Measurements from ENCODE around the gene PHKA2.
A peak's percentile ranks its signal among the peaks of the same experiment; 100 is the strongest.
"Not testable (repeated sequence)": the region's sequence is repeated elsewhere in the genome, so short reads cannot be mapped to it uniquely, and the experiment has no call there.

PHKA2 gene

GRCh38 chrX:18983666-18984380 is at the start of gene PHKA2:
TSS of gene PHKA2 (minus strand) at chrX:18984114. CDS start at chrX:18983932, 182 bp downstream.
- peak within 1 kb of the TSS; percentile 68 for H3K4me3 ChIP-seq (ENCODE audit: control insufficient read depth, low read depth, low read length)
- no peak for DNase-seq (ENCODE audit: low read depth)
- TF ChIP-seq CTCF (IDR thresholded peaks at IDR 0.05; ENCODE audit: control insufficient read depth, insufficient read depth, low read depth, low read length, missing control alignments): no peak

GRCh38 chrX:19030805-19031204 is 46.9 kb upstream of the PHKA2 start:
- DNase-seq (ENCODE audit: low read depth): no peak
- no peak for TF ChIP-seq CTCF (IDR thresholded peaks at IDR 0.05; ENCODE audit: control insufficient read depth, insufficient read depth, low read depth, low read length, missing control alignments)
- H3K4me3 ChIP-seq (ENCODE audit: control insufficient read depth, low read depth, low read length): no peak overlapping the region

DNA sequence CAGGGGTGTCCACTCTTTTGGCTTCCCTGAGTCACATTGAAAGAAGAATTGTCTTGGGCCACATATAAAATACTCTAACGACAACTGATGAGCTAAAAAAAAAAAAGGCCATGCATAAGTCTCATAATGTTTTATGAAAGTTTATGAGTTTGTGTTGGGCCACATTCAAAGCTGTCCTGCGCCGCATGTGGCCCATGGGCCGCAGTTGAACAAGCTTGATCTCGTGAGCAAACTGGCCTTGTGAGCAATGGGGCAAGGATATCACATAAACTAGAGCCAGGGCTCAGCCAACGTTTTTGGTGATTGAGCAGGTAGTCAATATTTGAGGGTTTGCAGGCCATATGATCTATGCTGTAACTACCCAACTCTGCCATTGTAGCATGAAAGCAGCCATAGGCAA is 44.6 kb upstream of the PHKA2 start:
- no peak for DNase-seq (ENCODE audit: low read depth)
- no peak for TF ChIP-seq CTCF (IDR thresholded peaks at IDR 0.05; ENCODE audit: control insufficient read depth, insufficient read depth, low read depth, low read length, missing control alignments)
- no peak overlapping the region for H3K4me3 ChIP-seq (ENCODE audit: control insufficient read depth, low read depth, low read length)

- no peak for TF ChIP-seq CTCF (IDR thresholded peaks at IDR 0.05; ENCODE audit: control insufficient read depth, insufficient read depth, low read depth, low read length, missing control alignments)
- no peak for DNase-seq (ENCODE audit: low read depth)
- no peak overlapping the region for H3K4me3 ChIP-seq (ENCODE audit: control insufficient read depth, low read depth, low read length)
These were observed 40.5 kb upstream of the PHKA2 start for GRCh38 chrX:19024366-19024765.

- no peak for TF ChIP-seq CTCF (IDR thresholded peaks at IDR 0.05; ENCODE audit: control insufficient read depth, insufficient read depth, low read depth, low read length, missing control alignments)
- no peak overlapping the region for H3K4me3 ChIP-seq (ENCODE audit: control insufficient read depth, low read depth, low read length)
- DNase-seq (ENCODE audit: low read depth): no peak
These were observed 36.1 kb upstream of the PHKA2 start for GRCh38 chrX:19019996-19020395.

DNA sequence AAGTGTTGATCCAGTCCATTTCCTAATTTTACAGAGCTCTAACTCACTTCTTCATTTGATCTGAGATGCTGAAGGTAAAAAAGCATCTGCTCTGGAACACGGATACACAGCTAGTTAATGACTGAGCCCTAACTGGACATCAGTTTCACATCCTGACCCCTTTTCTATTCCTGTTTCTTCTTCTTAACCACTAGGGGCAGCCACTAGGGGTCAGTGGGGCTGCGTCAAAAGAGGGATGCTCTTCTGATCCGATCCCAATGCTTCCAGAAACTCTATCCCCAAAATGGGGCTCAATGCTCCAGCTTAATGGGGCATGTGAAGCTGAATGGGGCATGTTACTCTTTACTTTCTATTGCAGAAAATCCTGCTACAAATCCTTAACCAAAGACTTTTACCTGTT is 33.4 kb upstream of the PHKA2 start:
- peak; percentile 53 for TF ChIP-seq CTCF (IDR thresholded peaks at IDR 0.05; ENCODE audit: control insufficient read depth, insufficient read depth, low read depth, low read length, missing control alignments)
- no peak for DNase-seq (ENCODE audit: low read depth)
- H3K4me3 ChIP-seq (ENCODE audit: control insufficient read depth, low read depth, low read length): no peak overlapping the region

- DNase-seq (ENCODE audit: low read depth); H3K4me3 ChIP-seq (ENCODE audit: control insufficient read depth, low read depth, low read length): not testable (repeated sequence)
These were observed 32.7 kb upstream of the PHKA2 start for GRCh38 chrX:19016614-19017013.

All from AG09309 (cell line).